Common myeloid progenitor, CD34-positive (primary cell): Measurements from ENCODE around the gene SURF2.

Source experiments
- CTCF ChIA-PET: fragments of 350-600 bp; sonication (Branson Sonifier 250); formaldehyde crosslinking; loops from one replicate; lab custom pipeline; 2021; ENCODE audit warnings: antibody characterized with exemption; lab: Charles Lee
- POLR2A ChIA-PET: fragments of 350-600 bp; sonication (Branson Sonifier 250); formaldehyde crosslinking; loops from one replicate; lab custom pipeline; 2021; ENCODE audit warnings: antibody characterized with exemption; lab: Charles Lee
- DNase-seq, 3 donors: peaks; one replicate each; pipeline versions ENCODE4 v3.0.0 to v3.0.0-alpha.2; 2013
- H3K27ac ChIP-seq, 2 experiments: 1 replicate in 1 of 2; 2 replicates in 1 of 2; pipeline ENCODE4 v1.7.0; 2013; ENCODE audit warnings: inconsistent platforms in 2 of 2, low read length in 2 of 2, mild to moderate bottlenecking in 2 of 2, low read depth in 1 of 2, moderate library complexity in 1 of 2; ENCODE audit not compliant: severe bottlenecking in 2 of 2, insufficient read depth in 1 of 2, poor library complexity in 1 of 2
- H3K27me3 ChIP-seq, 5 experiments: replicated peaks in 2 of 5; 1 replicate in 3 of 5; 2 replicates in 2 of 5; pipeline versions ENCODE4 v1.6.1 to v1.7.0; 2013; ENCODE audit warnings: low read length in 4 of 5, mild to moderate bottlenecking in 2 of 5, moderate library complexity in 2 of 5, inconsistent platforms in 1 of 5; ENCODE audit not compliant: insufficient read depth in 5 of 5, control insufficient read depth in 4 of 5
- H3K36me3 ChIP-seq, 4 experiments: 1 replicate in 2 of 4; 2 replicates in 2 of 4; pipeline versions ENCODE4 v1.6.1 to v1.7.0; 2013; ENCODE audit warnings: low read length in 3 of 4, control low read depth in 1 of 4, mild to moderate bottlenecking in 1 of 4; ENCODE audit not compliant: control insufficient read depth in 4 of 4, insufficient read depth in 4 of 4
- H3K4me1 ChIP-seq, 4 experiments: 1 replicate in 3 of 4; 2 replicates in 1 of 4; pipeline versions ENCODE4 v1.6.1 to v1.7.1; 2013; ENCODE audit warnings: low read length in 3 of 4, mild to moderate bottlenecking in 3 of 4, control low read depth in 1 of 4, inconsistent platforms in 1 of 4, moderate library complexity in 1 of 4; ENCODE audit not compliant: control insufficient read depth in 4 of 4, insufficient read depth in 4 of 4; ENCODE audit errors: control extremely low read depth in 1 of 4
- H3K4me3 ChIP-seq, 7 experiments: 1 replicate in 4 of 7; 2 replicates in 3 of 7; pipeline versions ENCODE4 v1.5.1 to v1.7.0; 2013; ENCODE audit warnings: mild to moderate bottlenecking in 7 of 7, low read length in 6 of 7, moderate library complexity in 6 of 7, inconsistent platforms in 2 of 7, low read depth in 2 of 7, control low read depth in 1 of 7; ENCODE audit not compliant: insufficient read depth in 4 of 7, control insufficient read depth in 1 of 7; ENCODE audit errors: extremely low read depth in 1 of 7
- H3K9me3 ChIP-seq, 5 experiments: 1 replicate in 4 of 5; 2 replicates in 1 of 5; pipeline versions ENCODE4 v1.6.1 to v1.7.1; 2013; ENCODE audit warnings: low read length in 4 of 5, mild to moderate bottlenecking in 2 of 5, inconsistent platforms in 1 of 5, low read depth in 1 of 5, moderate library complexity in 1 of 5; ENCODE audit not compliant: control insufficient read depth in 4 of 5, insufficient read depth in 2 of 5; ENCODE audit errors: control extremely low read depth in 1 of 5
- WGBS: methylation state at CpG from one replicate; pipeline ENCODE4 v1.1.5; 2013; ENCODE audit not compliant: insufficient coverage; 5-methylcytosine and 5-hydroxymethylcytosine counted together

SURF2 gene

GRCh38 chr9:133351908-133352634 lies 4.3 kb upstream of the SURF2 start:
- Histone ChIP-seq H3K27ac (no peak overlapping the region), H3K9me3 (no peaks in the 10 kb centered on the region), H3K4me1 (peaks cover 7 to 39% (median 30%) of the 10 kb centered on the region in 4 experiments), H3K36me3 (peaks cover 19 to 54% (median 38%) of the 10 kb centered on the region in 4 experiments), H3K27me3 (no peaks in the 10 kb centered on the region), H3K4me3 (no peak overlapping the region)
- 100% methylated on average over 5 of the region's 14 CpGs for WGBS
- ChIA-PET POLR2A (interaction anchor here (0.6 kb wide), 1 partner anchor 16 kb away, joined by 7 read pairs; the partner anchor contains the start of gene SURF6), CTCF (interaction anchor here (0.9 to 5.3 kb wide), 8 partner anchors 9 to 164 kb away, joined by 3 to 30 read pairs (median 4); partner anchors contain the start of gene SURF6)
- DNase-seq, result peak; percentile 50 to 83 (median 73)

GRCh38 chr9:133352635-133353340 lies 3.6 kb upstream of the SURF2 start:
- 94% methylated on average over 6 of the region's 8 CpGs for WGBS
- Histone ChIP-seq H3K4me1 (peaks cover 7 to 42% (median 34%) of the 10 kb centered on the region in 4 experiments), H3K36me3 (peaks cover 19 to 58% (median 38%) of the 10 kb centered on the region in 4 experiments), H3K4me3 (no peak overlapping the region), H3K9me3 (no peaks in the 10 kb centered on the region), H3K27me3 (no peaks in the 10 kb centered on the region), H3K27ac (no peak overlapping the region)
- CTCF ChIA-PET, result interaction anchor here (0.6 to 5.3 kb wide), 3 partner anchors 11 to 177 kb away, joined by 3 to 30 read pairs (median 4); no protein-coding TSS in a partner anchor
- POLR2A ChIA-PET, result no interaction called here
- no peak for DNase-seq

GRCh38 chr9:133353548-133353947 lies 2.8 kb upstream of the SURF2 start:
- POLR2A ChIA-PET, result no interaction called here
- Histone ChIP-seq H3K36me3 (peaks cover 19 to 61% (median 39%) of the 10 kb centered on the region in 4 experiments), H3K27me3 (no peaks in the 10 kb centered on the region), H3K27ac (no peak overlapping the region), H3K4me1 (peaks cover 7 to 38% (median 34%) of the 10 kb centered on the region in 4 experiments), H3K4me3 (no peak overlapping the region), H3K9me3 (no peaks in the 10 kb centered on the region)
- no peak for DNase-seq
- CTCF ChIA-PET, result interaction anchor here (0.6 to 2.7 kb wide), 3 partner anchors 12 to 178 kb away, joined by 3 to 15 read pairs (median 4); no protein-coding TSS in a partner anchor
- WGBS, result 100% methylated on average over 5 of the region's 5 CpGs

GRCh38 chr9:133354766-133355165 lies 1.6 kb upstream of the SURF2 start:
- H3K36me3 ChIP-seq, result peaks cover 16 to 55% (median 37%) of the 10 kb centered on the region in 4 experiments
- ChIA-PET CTCF (interaction anchor here (1.1 to 7.2 kb wide), 8 partner anchors 9 to 168 kb away, joined by 3 to 75 read pairs (median 6); no protein-coding TSS in a partner anchor), POLR2A (no interaction called here)
- no peak for DNase-seq
- peak overlapping the region in 1 of 7 experiments; percentile 86 for H3K4me3 ChIP-seq
- peaks cover 3 to 25% (median 23%) of the 10 kb centered on the region in 4 experiments for H3K4me1 ChIP-seq
- no peak overlapping the region for H3K27ac ChIP-seq
- H3K9me3 ChIP-seq, result no peaks in the 10 kb centered on the region
- no peaks in the 10 kb centered on the region for H3K27me3 ChIP-seq
- whole genome bisulfite sequencing, result 93% methylated on average over 7 of the region's 7 CpGs

- Histone ChIP-seq H3K4me1 (peaks cover 3 to 22% (median 21%) of the 10 kb centered on the region in 4 experiments), H3K9me3 (no peaks in the 10 kb centered on the region)
- WGBS, result under 1% methylated on average over 19 of the region's 31 CpGs
Observed at GRCh38 chr9:133355881-133356357, 431 bp upstream of the SURF2 start.

GRCh38 chr9:133357656-133358055 lies 1.3 kb downstream of the SURF2 start:
- no peak for DNase-seq
- H3K36me3 ChIP-seq, result peaks cover 7 to 55% (median 34%) of the 10 kb centered on the region in 4 experiments
- H3K4me1 ChIP-seq, result peaks cover 3 to 22% (median 21%) of the 10 kb centered on the region in 4 experiments
- CTCF ChIA-PET, result interaction anchor here (0.7 to 7.2 kb wide), 9 partner anchors 9 to 331 kb away, joined by 3 to 75 read pairs (median 4); no protein-coding TSS in a partner anchor
- no peaks in the 10 kb centered on the region for H3K9me3 ChIP-seq
- H3K27me3 ChIP-seq, result no peaks in the 10 kb centered on the region
- POLR2A ChIA-PET, result no interaction called here
- no peak overlapping the region for H3K27ac ChIP-seq
- H3K4me3 ChIP-seq, result peak overlapping the region in 1 of 7 experiments; percentile 86
- over 99% methylated on average over 14 of the region's 14 CpGs for WGBS

More at GRCh38 chr9:133355881-133356357, 431 bp upstream of the SURF2 start:
- DNase-seq, result peak; percentile 29 to 82 (median 70)
- CTCF ChIA-PET, result interaction anchor here (0.6 to 7.2 kb wide), 15 partner anchors 10 to 1031 kb away, joined by 3 to 75 read pairs (median 6); no protein-coding TSS in a partner anchor
- Histone ChIP-seq H3K36me3 (peaks cover 10 to 55% (median 36%) of the 10 kb centered on the region in 4 experiments), H3K4me3 (peak overlapping the region; percentile 37 to 89 (median 84)), H3K27ac (peak overlapping the region; percentile 50 to 85), H3K27me3 (no peaks in the 10 kb centered on the region)
- POLR2A ChIA-PET, result interaction anchor here (0.6 to 1.3 kb wide), 2 partner anchors 8 to 9 kb away, joined by 3 to 5 read pairs; partner anchors contain the start of genes MED22 and RPL7A
